ENCODE measurements around the gene TTLL11.

DNA sequence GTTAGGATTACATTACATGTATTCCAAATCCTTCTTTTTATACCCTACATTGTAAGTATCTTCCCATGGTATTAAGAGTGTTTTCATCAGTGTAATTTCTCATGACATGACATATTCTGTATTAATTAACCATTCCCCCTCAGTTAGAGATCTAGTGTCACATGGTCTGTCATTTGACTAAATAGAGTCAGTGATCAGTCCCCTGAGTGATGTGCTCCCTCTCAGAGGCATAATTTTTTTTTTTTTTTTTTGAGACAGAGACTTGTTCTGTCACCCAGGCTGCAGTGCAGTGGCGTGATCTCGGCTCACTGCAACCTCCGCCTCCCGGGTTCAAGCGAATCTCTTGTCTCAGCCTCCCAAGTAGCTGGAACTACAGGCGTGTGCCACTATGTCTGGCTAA lies 218.6 kb downstream of the TTLL11 start:
- TF ChIP-seq, protein P1, sequence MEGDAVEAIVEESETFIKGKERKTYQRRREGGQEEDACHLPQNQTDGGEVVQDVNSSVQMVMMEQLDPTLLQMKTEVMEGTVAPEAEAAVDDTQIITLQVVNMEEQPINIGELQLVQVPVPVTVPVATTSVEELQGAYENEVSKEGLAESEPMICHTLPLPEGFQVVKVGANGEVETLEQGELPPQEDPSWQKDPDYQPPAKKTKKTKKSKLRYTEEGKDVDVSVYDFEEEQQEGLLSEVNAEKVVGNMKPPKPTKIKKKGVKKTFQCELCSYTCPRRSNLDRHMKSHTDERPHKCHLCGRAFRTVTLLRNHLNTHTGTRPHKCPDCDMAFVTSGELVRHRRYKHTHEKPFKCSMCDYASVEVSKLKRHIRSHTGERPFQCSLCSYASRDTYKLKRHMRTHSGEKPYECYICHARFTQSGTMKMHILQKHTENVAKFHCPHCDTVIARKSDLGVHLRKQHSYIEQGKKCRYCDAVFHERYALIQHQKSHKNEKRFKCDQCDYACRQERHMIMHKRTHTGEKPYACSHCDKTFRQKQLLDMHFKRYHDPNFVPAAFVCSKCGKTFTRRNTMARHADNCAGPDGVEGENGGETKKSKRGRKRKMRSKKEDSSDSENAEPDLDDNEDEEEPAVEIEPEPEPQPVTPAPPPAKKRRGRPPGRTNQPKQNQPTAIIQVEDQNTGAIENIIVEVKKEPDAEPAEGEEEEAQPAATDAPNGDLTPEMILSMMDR (IDR thresholded peaks at IDR 0.05): no peak
- no peak for TF ChIP-seq POLR2A (IDR thresholded peaks at IDR 0.05)
- TF ChIP-seq POLR2AphosphoS5 (IDR thresholded peaks at IDR 0.05): no peak

Data from transverse colon (tissue), 4 donors.